GM18526 (cell line): ENCODE measurements around the gene CCR2.

Experiments
- POLR2A ChIP-seq: IDR thresholded peaks from 3 replicates; pipeline ENCODE4 v1.6.1; 2011; ENCODE audit not compliant: insufficient read length; ENCODE audit errors: extremely low read depth

The CCR2 gene

DNA sequence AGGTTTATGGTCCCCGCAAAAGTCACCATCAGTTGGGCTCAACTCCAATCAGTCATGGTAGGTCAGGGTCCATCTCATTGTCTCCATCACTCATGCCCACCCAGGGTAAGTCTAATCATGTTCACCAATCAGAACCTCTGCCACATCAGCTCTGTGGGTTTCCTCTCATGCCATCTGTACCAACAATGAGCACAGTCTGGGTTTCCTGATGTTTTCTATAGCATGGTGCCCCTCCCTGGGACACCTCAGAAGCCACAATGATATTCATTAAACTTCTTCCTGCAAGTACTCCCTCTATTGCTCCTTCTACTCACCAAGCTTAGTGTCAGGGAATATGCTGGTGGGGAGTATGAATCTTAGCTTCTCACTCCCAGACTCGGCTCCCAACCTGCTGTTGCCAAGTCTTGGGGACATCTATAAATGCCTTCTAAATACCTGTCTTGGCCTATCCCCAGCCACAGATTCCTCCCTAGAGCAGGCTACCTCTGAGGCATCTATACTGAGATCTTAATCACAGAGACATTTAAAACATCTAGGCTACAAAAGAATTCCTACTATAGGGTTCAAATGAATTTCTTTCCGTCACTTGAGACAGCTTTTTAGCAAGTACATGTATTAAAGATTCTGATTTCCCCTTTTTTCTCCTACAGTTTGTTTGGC, 5.0 kb upstream of the CCR2 start:
- no peak for TF ChIP-seq POLR2A

DNA sequence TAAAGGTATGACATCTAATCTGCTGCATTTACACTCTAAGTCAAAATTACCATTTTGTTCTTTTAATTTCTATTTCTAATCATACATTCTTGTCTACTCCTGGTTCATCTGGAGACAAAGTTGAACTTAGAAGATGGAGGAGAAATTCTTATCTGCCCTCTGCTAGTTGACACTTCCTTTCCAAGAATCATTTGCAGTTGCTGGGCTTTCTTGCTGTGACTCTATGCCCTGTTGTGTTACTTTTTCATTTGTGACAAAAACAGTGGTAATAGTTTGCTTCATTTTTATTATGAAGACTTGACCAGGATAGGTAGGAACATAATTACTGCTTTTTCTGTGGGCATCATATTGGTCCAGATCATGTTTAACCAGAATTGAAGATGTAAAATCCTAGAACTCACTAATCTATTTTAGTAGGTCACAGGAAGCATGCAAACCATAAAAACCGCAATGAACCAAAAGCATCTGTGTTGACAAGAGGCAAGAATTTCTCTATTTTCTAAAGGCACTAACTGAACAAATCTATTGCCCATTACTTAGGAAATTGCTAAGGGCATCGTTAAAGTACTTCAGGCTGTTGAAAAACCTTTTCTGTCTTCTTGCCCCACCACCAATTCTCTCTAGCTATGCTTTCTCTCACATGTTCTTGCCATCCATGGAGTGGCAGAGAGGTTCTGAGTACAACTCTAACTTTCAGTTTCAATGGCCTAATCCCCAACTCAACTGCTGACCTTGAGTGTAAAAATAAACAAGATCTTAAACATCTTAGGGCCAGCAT, 4.2 kb upstream of the CCR2 start:
- no peak for TF ChIP-seq POLR2A

DNA sequence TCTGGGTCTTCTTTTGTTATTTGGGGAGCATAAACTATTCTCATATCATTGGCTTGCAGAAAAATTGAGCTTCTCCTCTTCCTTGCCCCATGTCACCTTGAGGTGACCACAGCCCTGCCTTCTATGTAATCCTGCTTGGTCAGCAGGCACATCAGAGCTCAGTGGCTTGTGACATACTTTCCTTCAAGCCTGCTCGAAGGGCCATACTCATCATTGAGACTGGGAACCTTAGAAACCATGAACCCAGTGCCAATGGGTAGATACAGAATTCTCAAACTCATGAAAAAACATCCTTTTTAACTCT, 3.7 kb upstream of the CCR2 start:
- no peak for TF ChIP-seq POLR2A

DNA sequence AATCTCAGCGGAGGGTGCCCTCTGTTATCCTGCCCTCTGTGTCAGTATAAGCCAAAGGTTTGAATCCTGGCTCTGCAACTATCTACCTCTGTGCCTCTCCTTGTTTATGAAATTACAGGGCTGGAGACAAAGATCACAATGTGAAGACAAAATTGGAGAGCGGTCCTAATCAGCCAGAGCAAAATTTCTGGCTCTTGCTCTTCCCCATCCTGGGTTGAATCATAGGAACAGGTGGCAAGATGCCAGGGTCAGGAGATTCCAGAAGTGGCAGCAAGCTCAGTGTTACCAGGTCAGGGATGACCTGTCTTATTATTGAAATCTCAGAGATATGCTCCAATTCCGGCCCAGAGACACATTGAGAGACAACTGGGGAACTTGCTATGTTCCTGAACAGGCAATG, 2.3 kb upstream of the CCR2 start:
- no peak for TF ChIP-seq POLR2A

DNA sequence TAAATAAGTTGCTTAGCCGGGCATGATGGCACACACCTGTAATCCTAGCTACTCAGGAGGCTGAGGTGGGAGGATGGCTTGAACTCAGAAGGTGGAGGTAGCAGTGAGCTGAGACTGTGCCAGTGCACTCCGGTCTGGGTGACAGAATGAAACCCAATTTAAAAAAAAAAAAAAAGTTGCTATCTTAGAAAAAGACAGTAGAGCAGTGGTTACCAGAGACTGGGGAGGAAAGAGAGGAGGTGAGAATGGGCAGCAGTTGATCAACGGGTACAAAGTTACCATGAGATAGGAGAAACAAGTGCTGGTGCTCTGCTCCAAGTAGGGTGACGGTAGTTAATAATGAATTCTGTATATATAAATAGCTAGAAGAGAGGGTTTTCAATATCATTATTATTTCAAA, 821 bp upstream of the CCR2 start:
- TF ChIP-seq POLR2A = no peak

DNA sequence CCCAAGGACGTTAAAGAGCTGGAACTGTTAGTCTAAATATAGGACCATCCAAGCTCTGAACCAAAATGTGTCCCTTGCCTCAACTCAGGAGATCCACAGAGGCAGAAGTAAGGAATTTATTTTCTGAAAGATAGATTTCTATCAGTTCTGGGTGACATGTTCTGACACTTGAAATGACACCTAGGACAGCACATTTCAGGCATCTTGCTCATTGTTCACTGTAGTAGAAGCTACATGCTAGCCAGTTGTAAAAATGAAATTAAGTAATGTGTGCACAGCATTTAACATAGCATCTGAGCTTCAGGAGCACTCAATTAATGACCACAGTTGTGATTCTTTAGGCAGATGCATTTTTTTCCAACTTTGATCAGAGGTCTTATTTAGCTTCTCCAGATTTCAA, 567 bp downstream of the CCR2 start:
- no peak for TF ChIP-seq POLR2A

DNA sequence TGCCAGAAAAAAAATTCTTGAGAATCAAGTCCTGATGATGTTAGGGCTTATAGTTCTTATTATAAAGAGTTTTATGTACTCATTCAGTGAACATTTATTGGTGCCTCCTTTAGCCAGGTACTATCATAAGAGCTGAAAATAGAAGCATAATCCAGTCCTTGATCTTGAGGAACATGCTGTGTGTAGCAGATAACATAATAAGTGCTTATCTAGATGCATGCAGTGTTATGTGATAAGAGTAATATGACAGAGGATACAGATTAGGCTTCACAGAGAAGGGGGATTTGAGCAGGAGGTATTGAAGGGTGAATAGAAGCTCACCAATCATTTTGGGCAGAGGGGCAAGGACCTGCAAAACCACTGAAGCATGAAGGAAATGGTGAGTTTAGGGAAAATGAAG, 1.1 kb downstream of the CCR2 start:
- no peak for TF ChIP-seq POLR2A

DNA sequence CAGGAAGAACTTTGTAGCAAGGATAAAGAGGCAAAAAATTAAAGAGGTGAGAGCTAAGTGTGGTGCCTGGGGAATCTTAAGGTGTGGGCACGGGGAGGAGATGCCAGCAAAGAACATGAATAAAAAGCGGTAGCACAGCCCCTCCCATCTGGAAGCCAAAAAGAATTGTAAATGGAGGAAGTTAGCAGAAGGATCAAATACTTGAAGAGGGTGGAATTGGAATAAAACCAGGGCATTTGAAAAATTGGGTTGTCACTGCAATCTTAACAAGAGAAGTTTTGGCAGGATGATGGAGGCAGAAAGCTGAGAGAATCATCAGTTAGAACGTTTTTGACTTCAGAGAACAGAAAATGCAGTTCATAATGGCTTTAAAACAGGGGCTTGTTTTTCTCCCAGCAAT, 2.4 kb downstream of the CCR2 start:
- no peak for TF ChIP-seq POLR2A

DNA sequence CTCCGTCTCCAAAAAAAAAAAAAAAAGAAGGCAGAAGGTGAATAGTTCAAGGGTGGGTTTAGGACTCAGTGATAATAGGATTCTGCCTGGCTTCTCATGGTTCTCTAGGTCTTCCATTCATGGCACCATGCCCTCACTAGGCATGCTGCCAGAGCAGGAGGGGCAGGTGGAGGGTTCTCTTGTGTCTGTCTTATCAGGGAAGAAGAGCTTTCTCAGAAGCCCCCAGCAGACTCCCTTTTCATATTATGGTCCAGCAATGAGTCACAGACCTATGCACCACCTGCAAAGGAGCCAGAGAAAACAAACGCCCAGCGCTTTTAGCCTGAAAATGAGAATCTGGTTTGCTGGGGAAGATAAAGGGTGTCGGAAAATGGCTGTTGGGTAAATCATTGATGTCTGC, 3.0 kb downstream of the CCR2 start:
- TF ChIP-seq POLR2A = no peak

DNA sequence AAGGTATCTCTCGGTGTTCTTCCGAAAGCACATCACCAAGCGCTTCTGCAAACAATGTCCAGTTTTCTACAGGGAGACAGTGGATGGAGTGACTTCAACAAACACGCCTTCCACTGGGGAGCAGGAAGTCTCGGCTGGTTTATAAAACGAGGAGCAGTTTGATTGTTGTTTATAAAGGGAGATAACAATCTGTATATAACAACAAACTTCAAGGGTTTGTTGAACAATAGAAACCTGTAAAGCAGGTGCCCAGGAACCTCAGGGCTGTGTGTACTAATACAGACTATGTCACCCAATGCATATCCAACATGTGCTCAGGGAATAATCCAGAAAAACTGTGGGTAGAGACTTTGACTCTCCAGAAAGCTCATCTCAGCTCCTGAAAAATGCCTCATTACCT, 4.6 kb downstream of the CCR2 start:
- TF ChIP-seq POLR2A = no peak

DNA sequence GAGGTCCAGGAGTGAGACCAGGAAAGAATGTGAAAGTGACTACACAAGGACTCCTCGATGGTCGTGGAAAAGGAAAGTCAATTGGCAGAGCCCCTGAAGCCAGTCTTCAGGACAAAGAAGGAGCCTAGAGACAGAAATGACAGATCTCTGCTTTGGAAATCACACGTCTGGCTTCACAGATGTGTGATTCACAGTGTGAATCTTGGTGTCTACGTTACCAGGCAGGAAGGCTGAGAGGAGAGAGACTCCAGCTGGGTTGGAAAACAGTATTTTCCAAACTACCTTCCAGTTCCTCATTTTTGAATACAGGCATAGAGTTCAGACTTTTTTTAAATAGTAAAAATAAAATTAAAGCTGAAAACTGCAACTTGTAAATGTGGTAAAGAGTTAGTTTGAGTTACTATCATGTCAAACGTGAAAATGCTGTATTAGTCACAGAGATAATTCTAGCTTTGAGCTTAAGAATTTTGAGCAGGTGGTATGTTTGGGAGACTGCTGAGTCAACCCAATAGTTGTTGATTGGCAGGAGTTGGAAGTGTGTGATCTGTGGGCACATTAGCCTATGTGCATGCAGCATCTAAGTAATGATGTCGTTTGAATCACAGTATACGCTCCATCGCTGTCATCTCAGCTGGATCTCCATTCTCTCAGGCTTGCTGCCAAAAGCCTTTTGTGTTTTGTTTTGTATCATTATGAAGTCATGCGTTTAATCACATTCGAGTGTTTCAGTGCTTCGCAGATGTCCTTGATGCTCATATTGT, 6.0 kb downstream of the CCR2 start:
- no peak for TF ChIP-seq POLR2A

DNA sequence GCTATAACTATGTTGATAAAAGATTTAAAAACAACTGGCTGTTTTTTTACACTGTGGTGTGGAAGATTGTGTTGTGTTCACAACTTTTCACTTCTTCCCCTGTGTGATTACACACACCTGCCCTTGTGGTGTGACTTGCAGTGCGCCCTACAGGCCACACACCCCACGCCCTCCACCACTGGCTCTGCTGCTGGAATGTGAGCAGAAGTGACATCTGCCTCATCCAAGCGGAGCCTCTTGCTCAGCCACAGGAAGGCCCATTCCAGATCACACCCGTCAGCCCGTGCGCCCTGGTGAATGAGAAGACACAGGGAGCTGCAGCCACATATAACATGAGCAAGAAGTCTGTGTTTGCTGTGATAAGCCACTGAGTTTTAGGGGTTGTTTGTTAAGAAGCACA, 7.0 kb downstream of the CCR2 start:
- TF ChIP-seq POLR2A = no peak

DNA sequence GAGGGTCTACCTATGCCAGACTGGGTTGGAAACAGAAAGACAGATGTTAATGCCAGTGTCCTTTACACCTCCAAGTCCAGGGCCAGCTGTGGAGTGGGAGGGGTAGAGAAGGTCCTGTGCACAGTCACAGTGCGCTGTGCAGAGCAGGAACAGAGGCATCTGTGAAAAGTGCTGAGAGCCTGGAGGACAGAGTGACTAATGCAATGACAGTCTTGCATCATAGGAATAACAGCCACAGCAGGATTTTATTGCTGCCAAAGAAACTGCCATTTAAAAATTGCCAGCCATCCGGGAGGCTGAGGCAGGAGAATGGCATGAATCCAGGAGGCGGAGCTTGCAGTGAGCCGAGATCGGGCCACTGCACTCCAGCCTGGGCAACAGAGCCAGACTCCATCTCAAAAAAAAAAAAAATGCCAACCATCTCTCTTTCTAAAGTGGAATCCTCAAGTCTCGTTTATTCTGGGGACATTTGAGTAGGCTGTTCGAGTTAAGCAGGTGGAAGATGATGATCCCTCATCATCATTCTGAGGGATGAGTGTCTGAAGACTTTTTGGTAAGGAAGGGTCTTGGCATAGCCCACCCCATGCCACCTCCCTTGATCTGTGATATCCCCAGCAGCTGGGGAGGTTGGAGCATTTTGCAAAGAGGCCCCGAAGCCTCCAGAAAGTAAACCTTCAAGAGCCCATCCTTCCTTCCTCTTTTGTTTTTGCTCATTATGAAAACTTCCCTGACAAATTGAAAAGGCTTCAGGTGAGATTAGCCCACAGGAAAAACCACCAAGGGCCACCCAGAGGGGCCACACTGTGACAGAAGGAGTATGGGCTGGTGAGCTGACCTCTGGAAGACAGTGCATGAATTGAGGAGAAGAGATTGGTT, 7.7 kb downstream of the CCR2 start:
- TF ChIP-seq POLR2A = no peak

DNA sequence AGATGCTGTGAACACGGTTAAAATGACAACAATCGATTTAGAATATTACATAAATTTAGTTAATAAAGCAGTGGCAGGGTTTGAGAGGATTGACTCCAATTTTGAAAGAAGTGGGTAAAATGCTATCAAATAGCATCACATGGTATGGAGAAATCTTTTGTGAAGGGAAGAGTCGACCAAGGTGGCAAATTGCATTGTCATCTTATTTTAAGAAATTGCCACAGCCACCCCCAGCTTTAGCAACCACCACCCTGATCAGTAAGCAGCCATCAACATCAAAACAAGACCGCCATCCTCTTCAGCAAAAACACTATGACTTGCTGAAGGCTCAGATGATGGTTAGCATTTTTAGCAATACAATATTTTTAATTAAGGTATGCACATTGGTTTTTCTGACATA, 11.1 kb downstream of the CCR2 start:
- TF ChIP-seq POLR2A = no peak

DNA sequence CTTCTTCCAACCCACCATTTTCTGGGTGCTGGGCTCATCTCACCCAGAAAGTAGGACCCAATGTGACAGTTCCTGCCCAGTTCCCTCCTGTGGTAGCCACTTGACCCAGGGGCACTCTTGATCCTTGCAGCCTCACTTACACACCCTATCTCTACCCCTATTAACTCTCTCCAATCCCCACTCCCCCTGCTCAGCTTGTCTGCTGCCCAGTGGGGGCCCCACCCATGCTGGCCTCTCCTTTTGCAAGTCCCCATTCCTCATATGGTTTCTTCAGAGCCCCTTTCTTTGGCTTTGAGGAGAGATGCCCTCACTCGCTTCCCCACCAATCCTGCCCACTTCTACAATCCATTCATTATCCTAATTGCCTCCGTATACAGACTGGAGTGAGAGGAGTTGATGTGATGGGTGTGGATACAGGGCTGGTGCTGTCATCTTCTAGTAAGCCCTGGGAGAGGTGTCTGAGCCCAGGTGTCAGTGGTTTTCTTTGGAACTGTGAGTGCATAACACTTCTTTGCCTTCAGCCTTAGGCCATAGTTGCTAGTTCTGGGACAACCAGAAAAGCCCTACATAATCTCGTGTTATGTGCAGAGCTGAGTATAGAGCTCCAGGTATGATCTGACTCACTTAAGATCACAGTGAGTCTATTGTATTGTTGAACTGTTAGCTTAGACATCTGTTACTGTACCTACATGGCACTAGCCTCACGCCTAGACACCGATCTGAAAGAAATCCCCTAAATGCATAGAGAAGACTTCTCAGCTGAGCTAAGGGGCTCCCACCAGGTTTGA, 12.0 kb downstream of the CCR2 start:
- TF ChIP-seq POLR2A = no peak
